ENCODE measurements around the gene SCFD1.

Gene SCFD1

DNA sequence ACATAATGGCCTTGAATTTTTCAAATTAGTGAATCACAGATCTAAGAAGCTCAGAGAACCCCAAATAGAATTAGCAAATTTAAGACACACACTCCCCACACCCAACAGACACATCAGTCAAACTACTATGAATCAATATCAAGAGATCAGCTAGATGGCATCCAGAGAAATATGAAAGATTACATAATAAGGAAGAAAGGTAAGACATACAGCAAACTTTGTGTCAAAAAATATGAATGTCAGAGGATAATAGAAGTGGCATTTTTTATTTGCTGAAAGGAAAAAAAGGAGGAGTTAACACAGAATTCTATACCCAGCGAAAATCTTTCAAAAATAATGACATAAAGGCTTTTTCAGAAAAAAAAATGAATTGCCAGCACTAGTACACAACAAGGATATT is 141.8 kb downstream of the SCFD1 start:
- DNase-seq: no peak

DNA sequence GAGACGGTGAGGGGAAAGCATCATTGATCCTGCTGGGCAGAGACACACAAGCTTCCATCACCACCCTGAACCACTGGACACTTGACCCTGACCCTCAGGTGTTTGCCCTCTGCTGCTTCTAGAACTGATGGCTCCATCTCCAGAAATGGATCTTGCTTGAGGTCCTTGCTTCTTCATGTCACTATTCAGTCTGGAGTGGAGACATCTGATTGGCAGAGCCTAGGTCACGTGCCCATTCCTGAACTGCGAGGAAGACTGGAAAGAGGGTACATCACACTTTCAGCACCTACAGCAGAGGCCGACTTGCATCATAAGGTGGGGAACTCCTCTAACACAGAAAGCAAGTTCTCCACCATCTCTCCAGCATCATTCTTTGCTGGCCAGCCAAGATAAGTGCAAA is 145.5 kb downstream of the SCFD1 start:
- DNase-seq: no peak

DNA sequence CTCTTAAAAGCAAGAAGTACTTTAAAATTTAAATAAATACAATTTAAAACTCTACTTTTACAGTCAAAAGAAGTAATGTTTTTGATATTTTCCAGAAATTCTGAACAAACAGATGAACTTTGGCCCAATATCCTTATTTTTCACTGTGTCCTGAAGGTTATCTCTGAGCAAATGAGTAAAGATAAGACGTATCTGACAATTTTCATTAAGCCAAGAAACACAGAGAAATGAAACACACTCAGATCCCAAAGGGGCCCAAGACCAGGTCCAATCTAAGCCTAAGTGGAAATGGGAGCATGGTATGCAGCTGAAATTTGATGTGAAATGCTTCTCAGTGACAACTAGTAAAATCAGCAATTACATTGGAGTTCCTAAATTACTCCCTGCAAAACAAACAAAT is 146.7 kb downstream of the SCFD1 start:
- DNase-seq: no peak

DNA sequence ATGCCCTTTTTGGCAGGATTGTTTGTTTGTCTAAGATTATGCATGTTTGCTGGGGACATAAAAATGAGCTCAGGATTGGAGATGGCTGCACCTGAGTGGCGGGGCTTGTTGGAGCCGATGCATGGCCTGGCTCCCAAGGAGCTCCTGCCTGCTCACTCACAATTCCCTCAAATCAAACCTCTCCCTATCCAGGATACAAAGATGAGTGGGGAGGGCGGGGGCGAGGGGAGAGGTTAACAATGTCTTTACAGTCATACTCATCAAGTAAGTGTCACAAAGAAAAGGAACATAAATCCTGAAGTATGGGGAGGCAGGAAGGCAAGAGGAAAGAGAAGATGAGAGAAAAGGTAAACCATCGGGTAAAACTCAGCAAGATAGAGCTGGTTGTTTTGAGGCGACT is 148.3 kb downstream of the SCFD1 start:
- no peak for DNase-seq

DNA sequence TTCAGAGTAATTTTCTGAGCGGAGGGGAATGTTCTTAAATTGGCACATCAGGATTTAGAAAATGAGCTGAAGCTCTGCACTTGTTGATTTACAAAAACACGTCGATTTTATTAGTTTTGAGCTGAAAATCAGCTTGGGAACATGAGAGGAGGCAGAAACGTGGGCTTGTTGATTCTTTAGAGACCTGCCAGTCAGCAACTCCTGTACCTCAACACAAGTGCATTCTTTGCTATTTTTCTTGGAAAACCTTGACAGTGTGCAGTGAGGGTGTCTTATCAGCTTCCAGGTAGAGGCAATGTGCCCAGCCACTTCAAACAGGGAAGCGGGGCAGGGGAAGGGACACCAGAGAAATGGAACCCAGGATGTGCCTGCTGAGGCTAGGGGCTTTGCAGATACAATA is 149.5 kb downstream of the SCFD1 start:
- DNase-seq: no peak

DNA sequence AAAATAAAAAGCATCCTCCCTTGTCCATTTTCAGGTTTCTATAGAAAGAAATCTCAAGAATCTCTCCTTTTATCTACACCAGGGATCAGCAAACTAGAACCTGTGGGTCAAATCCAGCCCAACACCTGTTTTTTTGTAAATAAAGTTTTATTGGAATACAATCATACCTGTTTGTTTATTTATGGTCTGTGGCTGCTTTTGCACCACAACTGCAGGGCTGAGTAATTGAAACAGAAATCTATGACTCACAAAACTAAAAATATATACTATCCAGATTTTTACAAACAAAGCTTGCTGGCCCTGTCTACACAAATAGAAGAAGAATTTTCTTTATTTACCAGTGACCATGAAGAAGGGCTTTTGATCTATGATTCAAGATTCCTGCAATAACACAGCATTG is 157.1 kb downstream of the SCFD1 start:
- no peak for DNase-seq
